ENCODE measurements around the gene MAML2. TPM values are rescaled to one million over a fixed set of nuclear protein-coding genes. Genes with fewer than 3 reads are reported as not detected.

The MAML2 gene
- total and polyA plus RNA-seq, 2 experiments from 2014 or later, result 2.0 to 7.1 TPM

DNA sequence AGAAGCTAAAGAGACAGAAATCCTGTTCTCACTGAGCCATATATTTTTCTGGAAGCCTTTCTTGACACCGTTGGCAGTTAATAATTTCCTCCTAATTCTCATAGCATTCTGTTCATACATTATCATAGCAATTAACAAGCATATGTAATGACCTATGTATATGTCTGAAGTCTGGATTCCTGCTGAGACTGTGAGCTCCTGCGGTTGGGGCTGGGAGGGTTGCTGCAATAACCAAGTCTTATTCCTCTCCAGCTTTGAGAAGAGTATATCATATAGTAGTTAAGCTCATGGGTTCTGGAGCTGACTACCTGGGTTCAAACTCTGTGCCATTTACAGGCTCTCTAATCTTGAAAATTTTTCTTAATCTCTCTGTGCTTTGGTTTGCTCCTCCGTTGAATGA lies 175.2 kb downstream of the MAML2 start:
- Histone ChIP-seq H3F3A (replicated peaks; ENCODE audit: low read depth) (no peaks in the 10 kb centered on the region), H3K4me1 (ENCODE audit: insufficient read depth) (peaks cover 33% of the 10 kb centered on the region), H4K20me1 (replicated peaks; ENCODE audit: insufficient read depth) (0 out of 2 replicates have a peak, but pooled peaks cover 3% of the 10 kb centered on the region), H3K4me3 (no peak overlapping the region), H3K79me2 (replicated peaks; ENCODE audit: insufficient read depth) (no peaks in the 10 kb centered on the region), H3K27me3 (ENCODE audit: insufficient read depth) (no peaks in the 10 kb centered on the region), H3K9me2 (ENCODE audit: insufficient read depth) (0 out of 2 replicates have a peak, but pooled peaks cover 2% of the 10 kb centered on the region), H3K4me2 (no peak overlapping the region), H2AFZ (no peak overlapping the region), H3K27ac (ENCODE audit: low read depth) (no peak overlapping the region), H3K36me3 (ENCODE audit: insufficient read depth) (no peaks in the 10 kb centered on the region; the same call in 1 of the 2 replicates)
- no peaks in the 10 kb centered on the region for H3K36me3 Mint-ChIP-seq (ENCODE audit: low read depth)
- DNase-seq (ENCODE audit: low spot score) (no peak), ATAC-seq (no peak)
- no peak overlapping the region for H3K27ac Mint-ChIP-seq
- H3K9me3 Mint-ChIP-seq, result no peaks in the 10 kb centered on the region
- H3K4me1 Mint-ChIP-seq, result peaks cover 32% of the 10 kb centered on the region
- no peaks in the 10 kb centered on the region for H3K27me3 Mint-ChIP-seq (ENCODE audit: insufficient read depth, low read depth, poor library complexity)
- H3K4me3 Mint-ChIP-seq, result no peak overlapping the region
- no peak for TF ChIP-seq EZH2phosphoT487 (IDR thresholded peaks at IDR 0.05; ENCODE audit: unreplicated experiment)
- TF ChIP-seq ETS1 (IDR thresholded peaks at IDR 0.05), result no peak
- no peak for TF ChIP-seq POLR2AphosphoS5 (IDR thresholded peaks at IDR 0.05; ENCODE audit: low read depth)
- TF ChIP-seq STAT1 (IDR thresholded peaks at IDR 0.05; ENCODE audit: unreplicated experiment), result no peak
- no peak for TF ChIP-seq EZH2 (IDR thresholded peaks at IDR 0.05; ENCODE audit: low read depth, unreplicated experiment)
- TF ChIP-seq NANOG (IDR thresholded peaks at IDR 0.05; ENCODE audit: borderline replicate concordance), result no peak
- no peak for TF ChIP-seq ZNF114 (CRISPR knock-in tag; IDR thresholded peaks at IDR 0.05)
- TF ChIP-seq, protein P1, sequence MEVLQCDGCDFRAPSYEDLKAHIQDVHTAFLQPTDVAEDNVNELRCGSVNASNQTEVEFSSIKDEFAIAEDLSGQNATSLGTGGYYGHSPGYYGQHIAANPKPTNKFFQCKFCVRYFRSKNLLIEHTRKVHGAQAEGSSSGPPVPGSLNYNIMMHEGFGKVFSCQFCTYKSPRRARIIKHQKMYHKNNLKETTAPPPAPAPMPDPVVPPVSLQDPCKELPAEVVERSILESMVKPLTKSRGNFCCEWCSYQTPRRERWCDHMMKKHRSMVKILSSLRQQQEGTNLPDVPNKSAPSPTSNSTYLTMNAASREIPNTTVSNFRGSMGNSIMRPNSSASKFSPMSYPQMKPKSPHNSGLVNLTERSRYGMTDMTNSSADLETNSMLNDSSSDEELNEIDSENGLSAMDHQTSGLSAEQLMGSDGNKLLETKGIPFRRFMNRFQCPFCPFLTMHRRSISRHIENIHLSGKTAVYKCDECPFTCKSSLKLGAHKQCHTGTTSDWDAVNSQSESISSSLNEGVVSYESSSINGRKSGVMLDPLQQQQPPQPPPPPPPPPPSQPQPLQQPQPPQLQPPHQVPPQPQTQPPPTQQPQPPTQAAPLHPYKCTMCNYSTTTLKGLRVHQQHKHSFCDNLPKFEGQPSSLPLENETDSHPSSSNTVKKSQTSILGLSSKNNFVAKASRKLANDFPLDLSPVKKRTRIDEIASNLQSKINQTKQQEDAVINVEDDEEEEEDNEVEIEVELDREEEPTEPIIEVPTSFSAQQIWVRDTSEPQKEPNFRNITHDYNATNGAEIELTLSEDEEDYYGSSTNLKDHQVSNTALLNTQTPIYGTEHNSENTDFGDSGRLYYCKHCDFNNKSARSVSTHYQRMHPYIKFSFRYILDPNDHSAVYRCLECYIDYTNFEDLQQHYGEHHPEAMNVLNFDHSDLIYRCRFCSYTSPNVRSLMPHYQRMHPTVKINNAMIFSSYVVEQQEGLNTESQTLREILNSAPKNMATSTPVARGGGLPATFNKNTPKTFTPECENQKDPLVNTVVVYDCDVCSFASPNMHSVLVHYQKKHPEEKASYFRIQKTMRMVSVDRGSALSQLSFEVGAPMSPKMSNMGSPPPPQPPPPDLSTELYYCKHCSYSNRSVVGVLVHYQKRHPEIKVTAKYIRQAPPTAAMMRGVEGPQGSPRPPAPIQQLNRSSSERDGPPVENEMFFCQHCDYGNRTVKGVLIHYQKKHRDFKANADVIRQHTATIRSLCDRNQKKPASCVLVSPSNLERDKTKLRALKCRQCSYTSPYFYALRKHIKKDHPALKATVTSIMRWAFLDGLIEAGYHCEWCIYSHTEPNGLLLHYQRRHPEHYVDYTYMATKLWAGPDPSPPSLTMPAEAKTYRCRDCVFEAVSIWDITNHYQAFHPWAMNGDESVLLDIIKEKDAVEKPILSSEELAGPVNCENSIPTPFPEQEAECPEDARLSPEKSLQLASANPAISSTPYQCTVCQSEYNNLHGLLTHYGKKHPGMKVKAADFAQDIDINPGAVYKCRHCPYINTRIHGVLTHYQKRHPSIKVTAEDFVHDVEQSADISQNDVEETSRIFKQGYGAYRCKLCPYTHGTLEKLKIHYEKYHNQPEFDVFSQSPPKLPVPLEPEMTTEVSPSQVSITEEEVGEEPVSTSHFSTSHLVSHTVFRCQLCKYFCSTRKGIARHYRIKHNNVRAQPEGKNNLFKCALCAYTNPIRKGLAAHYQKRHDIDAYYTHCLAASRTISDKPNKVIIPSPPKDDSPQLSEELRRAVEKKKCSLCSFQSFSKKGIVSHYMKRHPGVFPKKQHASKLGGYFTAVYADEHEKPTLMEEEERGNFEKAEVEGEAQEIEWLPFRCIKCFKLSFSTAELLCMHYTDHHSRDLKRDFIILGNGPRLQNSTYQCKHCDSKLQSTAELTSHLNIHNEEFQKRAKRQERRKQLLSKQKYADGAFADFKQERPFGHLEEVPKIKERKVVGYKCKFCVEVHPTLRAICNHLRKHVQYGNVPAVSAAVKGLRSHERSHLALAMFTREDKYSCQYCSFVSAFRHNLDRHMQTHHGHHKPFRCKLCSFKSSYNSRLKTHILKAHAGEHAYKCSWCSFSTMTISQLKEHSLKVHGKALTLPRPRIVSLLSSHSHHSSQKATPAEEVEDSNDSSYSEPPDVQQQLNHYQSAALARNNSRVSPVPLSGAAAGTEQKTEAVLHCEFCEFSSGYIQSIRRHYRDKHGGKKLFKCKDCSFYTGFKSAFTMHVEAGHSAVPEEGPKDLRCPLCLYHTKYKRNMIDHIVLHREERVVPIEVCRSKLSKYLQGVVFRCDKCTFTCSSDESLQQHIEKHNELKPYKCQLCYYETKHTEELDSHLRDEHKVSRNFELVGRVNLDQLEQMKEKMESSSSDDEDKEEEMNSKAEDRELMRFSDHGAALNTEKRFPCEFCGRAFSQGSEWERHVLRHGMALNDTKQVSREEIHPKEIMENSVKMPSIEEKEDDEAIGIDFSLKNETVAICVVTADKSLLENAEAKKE (CRISPR knock-in tag; IDR thresholded peaks at IDR 0.05), result no peak
- TF ChIP-seq JUNB (IDR thresholded peaks at IDR 0.05; ENCODE audit: unreplicated experiment), result no peak
- TF ChIP-seq ZNF331 (CRISPR knock-in tag; IDR thresholded peaks at IDR 0.05; ENCODE audit: low read depth), result no peak
- TF ChIP-seq CTCF (conservative IDR thresholded peaks at IDR 0.05; ENCODE audit: low read depth in 2 of 2), result no peak

All from GM23338 (cell line).